Smooth muscle cell (in vitro differentiated cells): ENCODE measurements around the gene MANBA. TPM values are rescaled to one million over a fixed set of nuclear protein-coding genes. Genes with fewer than 3 reads are reported as not detected.

Experiments used
- DNase-seq: peaks from one replicate; lab custom pipeline; 2025; ENCODE audit not compliant: unreplicated experiment; lab: John Stamatoyannopoulos, UW
- H2AFZ ChIP-seq: fragments of 200-600 bp; sonication (generic); 2 replicates; pipeline ENCODE4 v1.6.0; 2016; ENCODE audit warnings: antibody characterized with exemption, low read depth, mild to moderate bottlenecking
- H3F3A ChIP-seq: fragments of 200-600 bp; sonication (generic); 2 replicates; pipeline ENCODE4 v1.6.0; 2017; ENCODE audit warnings: antibody characterized with exemption, low read depth
- H3K27ac ChIP-seq: fragments of 200-600 bp; sonication (generic); 2 replicates; pipeline ENCODE4 v1.5.1; 2016; ENCODE audit warnings: low read depth, mild to moderate bottlenecking
- H3K27me3 ChIP-seq: fragments of 200-600 bp; sonication (generic); 2 replicates; pipeline ENCODE4 v1.6.1; 2016; ENCODE audit warnings: low read depth, mild to moderate bottlenecking
- H3K36me3 ChIP-seq: fragments of 200-600 bp; sonication (generic); 2 replicates; pipeline ENCODE4 v1.5.1; 2016; ENCODE audit warnings: low read depth
- H3K4me1 ChIP-seq: fragments of 200-600 bp; sonication (generic); 2 replicates; pipeline ENCODE4 v1.5.1; 2016; ENCODE audit warnings: low read depth
- H3K4me2 ChIP-seq: fragments of 200-600 bp; sonication (generic); 2 replicates; pipeline ENCODE4 v1.6.0; 2016; ENCODE audit warnings: mild to moderate bottlenecking
- H3K4me3 ChIP-seq: fragments of 200-600 bp; sonication (generic); 2 replicates; pipeline ENCODE4 v1.5.1; 2016; ENCODE audit warnings: mild to moderate bottlenecking
- H3K79me2 ChIP-seq: fragments of 200-600 bp; sonication (generic); 2 replicates; pipeline ENCODE4 v1.6.0; 2016; ENCODE audit warnings: low read depth, mild to moderate bottlenecking
- H3K9ac ChIP-seq: fragments of 200-600 bp; sonication (generic); 2 replicates; pipeline ENCODE4 v1.6.0; 2016; ENCODE audit warnings: low read depth
- H3K9me3 ChIP-seq: fragments of 200-600 bp; sonication (generic); replicated peaks from 2 replicates; pipeline ENCODE4 v1.5.1; 2016; ENCODE audit warnings: low read depth
- H4K20me1 ChIP-seq: fragments of 200-600 bp; sonication (generic); 2 replicates; pipeline ENCODE4 v1.6.0; 2016; ENCODE audit warnings: low read depth
- CTCF ChIP-seq: fragments of 200-600 bp; sonication (generic); IDR thresholded peaks from 2 replicates; pipeline ENCODE4 v1.5.1; 2017; ENCODE audit warnings: borderline replicate concordance, mild to moderate bottlenecking, antibody characterized with exemption; ENCODE audit not compliant: insufficient read depth, poor library complexity, severe bottlenecking
- WGBS: methylation state at CpG from one replicate; pipeline ENCODE4 v1.1.7; 2016; ENCODE audit warnings: low lambda C conversion rate; 5-methylcytosine and 5-hydroxymethylcytosine counted together
- polyA plus RNA-seq: library from polyadenylated mRNA; unstranded; fragments of >200 nt; fragmentation: Nextera tagmentation; extraction: Ambion mirVana; gene quantifications from 2 replicates; pipeline ENCODE4 v1.2.1, GENCODE V29; 2016
- total RNA-seq: library from RNA; depleted of rRNA; stranded (reverse); fragments of >200 nt; gene quantifications from 2 replicates; pipeline ENCODE4 v1.2.3, GENCODE V29; 2014

MANBA gene
- total and polyA plus RNA-seq, 2 experiments from 2014 or later, result 58.1 to 99.9 TPM

- H2AFZ ChIP-seq, result peak overlapping the region; percentile 87
- 3% methylated on average over 25 of the region's 25 CpGs for WGBS
- H3K36me3 ChIP-seq, result no peaks in the 10 kb centered on the region
- H3K9ac ChIP-seq, result peak overlapping the region; percentile 92
- peak overlapping the region; percentile 76 for H3K27ac ChIP-seq
- no peaks in the 10 kb centered on the region for H3K9me3 ChIP-seq
- H3K4me1 ChIP-seq, result peaks cover 4% of the 10 kb centered on the region
- no peaks in the 10 kb centered on the region for H3K27me3 ChIP-seq
- H3F3A ChIP-seq, result no peaks in the 10 kb centered on the region
- TF ChIP-seq CTCF, result no peak
- peak overlapping the region; percentile 93 for H3K4me2 ChIP-seq
- peaks cover 57% of the 10 kb centered on the region for H3K79me2 ChIP-seq
- no peak for DNase-seq
- H3K4me3 ChIP-seq, result peak overlapping the region; percentile 81
- peaks cover 33% of the 10 kb centered on the region for H4K20me1 ChIP-seq
These were observed 730 bp downstream of the MANBA start for GRCh38 chr4:102759831-102760644.

GRCh38 chr4:102758241-102759160, 2.3 kb downstream of the MANBA start:
- no peak overlapping the region for H3K9ac ChIP-seq
- 94% methylated on average over 11 of the region's 11 CpGs for WGBS
- H2AFZ ChIP-seq, result no peak overlapping the region
- peaks cover 43% of the 10 kb centered on the region for H4K20me1 ChIP-seq
- no peaks in the 10 kb centered on the region for H3K9me3 ChIP-seq
- no peaks in the 10 kb centered on the region for H3K36me3 ChIP-seq
- H3K27ac ChIP-seq, result peak overlapping the region; percentile 32
- peaks cover 71% of the 10 kb centered on the region for H3K79me2 ChIP-seq
- TF ChIP-seq CTCF, result no peak
- H3K4me1 ChIP-seq, result peaks cover 4% of the 10 kb centered on the region
- H3K4me3 ChIP-seq, result peak overlapping the region; percentile 81
- no peaks in the 10 kb centered on the region for H3K27me3 ChIP-seq
- DNase-seq, result no peak
- H3F3A ChIP-seq, result no peaks in the 10 kb centered on the region
- peak overlapping the region; percentile 93 for H3K4me2 ChIP-seq

- 29% methylated on average over 1 of the region's 1 CpG for WGBS
- H3K4me2 ChIP-seq, result peak overlapping the region; percentile 93
- peaks cover 4% of the 10 kb centered on the region for H3K4me1 ChIP-seq
- no peaks in the 10 kb centered on the region for H3K36me3 ChIP-seq
- H3K27ac ChIP-seq, result peak overlapping the region; percentile 32
- H3K9ac ChIP-seq, result no peak overlapping the region
- H3F3A ChIP-seq, result no peaks in the 10 kb centered on the region
- no peak for TF ChIP-seq CTCF
- no peak overlapping the region for H2AFZ ChIP-seq
- peak overlapping the region; percentile 81 for H3K4me3 ChIP-seq
- no peaks in the 10 kb centered on the region for H3K9me3 ChIP-seq
- H3K27me3 ChIP-seq, result no peaks in the 10 kb centered on the region
- H4K20me1 ChIP-seq, result peaks cover 49% of the 10 kb centered on the region
- no peak for DNase-seq
- peaks cover 80% of the 10 kb centered on the region for H3K79me2 ChIP-seq
These were observed 3.1 kb downstream of the MANBA start for GRCh38 chr4:102757681-102758080.
